ENCODE measurements around the gene PRKG2.
"Not testable (repeated sequence)": the region's sequence is repeated elsewhere in the genome, so short reads cannot be mapped to it uniquely, and the experiment has no call there.

The PRKG2 gene

DNA sequence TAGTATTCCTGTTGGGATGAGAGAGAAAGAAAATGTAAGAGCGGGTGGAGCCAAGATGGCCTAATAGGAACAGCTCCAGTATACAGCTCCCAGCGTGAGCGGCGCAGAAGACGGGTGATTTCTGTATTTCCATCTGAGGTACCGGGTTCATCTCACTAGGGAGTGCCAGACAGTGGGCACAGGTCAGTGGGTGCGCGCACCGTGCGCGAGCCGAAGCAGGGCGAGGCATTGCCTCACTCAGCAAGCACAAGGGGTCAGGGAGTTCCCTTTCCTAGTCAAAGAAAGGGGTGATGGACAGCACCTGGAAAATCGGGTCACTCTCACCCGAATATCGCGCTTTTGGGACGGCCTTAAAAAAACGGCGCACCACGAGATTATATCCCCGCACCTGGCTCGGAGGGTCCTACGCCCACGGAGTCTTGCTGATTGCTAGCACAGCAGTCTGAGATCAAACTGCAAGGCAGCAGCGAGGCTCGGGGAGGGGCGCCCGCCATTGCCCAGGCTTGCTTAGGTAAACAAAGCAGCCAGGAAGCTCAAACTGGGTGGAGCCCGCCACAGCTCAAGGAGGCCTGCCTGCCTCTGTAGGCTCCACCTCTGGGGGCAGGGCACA, 61.2 kb downstream of the PRKG2 start:
- DNase-seq (ENCODE audit: low read depth in 2 of 2): not testable (repeated sequence)

DNA sequence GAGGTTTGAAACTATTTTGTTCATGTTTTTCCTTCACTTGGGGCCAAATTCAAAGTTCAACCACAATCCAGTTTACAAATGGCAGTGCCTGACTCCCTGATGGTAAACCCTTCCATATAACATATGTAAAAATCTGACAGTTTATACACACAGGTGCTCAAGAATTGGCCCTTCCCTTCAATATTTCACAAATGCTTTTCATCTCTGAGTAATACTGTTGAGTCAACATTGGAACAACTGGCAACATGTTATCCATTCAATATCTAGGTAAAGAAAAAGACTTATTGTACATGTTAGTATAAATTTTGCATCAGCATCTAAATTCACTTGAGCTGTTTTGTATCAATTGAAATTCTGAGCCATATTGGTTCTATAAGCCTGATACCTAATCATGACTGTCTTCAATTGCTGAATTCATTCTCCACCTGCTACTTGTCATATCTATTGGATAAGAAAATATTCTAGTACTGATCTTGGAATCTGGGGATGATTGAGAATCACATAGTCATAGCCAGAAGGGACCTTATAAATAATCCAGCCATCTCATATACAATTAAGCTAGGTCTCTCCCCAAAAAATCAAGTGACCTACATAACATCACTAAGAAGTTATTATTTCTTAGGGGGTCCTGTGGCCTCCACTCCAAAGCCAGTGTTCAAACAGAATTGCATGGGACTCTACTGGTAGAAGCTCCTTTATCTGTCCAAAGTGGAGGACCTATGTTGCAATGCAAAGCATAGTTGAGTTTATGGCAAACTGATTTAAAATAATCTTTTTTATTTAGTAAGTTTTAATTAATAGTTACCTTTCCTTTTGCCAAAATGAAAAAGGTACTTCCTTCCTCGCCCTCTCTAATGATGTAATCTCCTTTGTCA, 61.9 kb downstream of the PRKG2 start:
- no peak for DNase-seq (ENCODE audit: low read depth in 2 of 2)

DNA sequence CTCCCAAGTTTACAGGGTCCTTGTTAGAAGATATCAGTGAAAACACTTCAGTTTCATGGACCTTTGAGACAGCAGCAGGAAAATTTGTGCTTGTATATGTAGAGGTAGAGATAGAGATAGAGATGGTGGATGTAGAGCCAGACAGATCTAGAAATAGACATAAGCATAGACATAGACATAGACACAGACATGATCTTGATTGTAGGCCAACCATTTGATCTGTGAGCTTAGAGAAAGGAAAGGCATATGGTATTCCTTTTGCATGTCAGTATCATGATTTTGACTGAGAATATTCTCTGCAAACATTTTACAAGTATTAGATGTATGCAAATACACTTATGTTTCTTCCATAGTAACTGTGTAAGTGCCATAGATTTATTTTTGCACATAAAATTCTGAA, 65.0 kb downstream of the PRKG2 start:
- no peak for DNase-seq (ENCODE audit: low read depth in 2 of 2)

DNA sequence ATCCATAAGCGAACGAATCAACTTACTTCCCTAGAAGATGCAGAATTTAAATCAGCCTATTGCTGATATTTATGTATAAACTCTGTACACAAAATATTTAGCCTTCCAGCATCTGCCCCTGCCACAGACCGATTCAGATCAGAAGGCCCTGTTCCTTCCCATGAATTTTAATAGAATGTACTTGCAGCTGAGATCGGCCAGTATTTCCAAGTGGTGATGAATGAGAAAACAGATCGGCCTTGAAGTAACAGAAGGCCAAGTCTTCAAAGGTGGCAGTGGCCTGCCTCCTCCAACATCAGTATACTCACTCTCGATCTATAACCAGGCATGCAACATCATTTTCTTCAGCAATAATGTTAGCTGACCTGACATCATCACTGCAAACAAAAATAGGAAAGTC, 66.4 kb downstream of the PRKG2 start:
- DNase-seq (ENCODE audit: low read depth in 2 of 2): no peak

DNA sequence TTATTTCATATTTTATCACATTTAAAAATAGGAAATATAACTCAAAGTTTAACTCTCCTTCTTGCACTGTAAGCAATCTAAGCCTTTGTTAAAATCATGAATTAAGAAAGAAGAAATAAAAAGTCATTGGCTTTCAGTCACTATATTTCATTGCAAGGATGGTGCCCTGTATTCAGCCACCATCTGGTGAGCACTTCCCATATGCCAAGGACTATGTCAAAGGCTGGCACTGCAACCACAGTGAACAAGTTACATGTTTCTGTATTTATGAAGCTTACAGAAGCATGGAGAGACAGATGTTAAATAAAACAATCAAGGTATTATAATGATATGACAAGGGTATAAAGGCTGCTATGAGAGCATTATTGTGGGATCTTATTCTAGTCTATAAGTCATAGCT, 68.6 kb downstream of the PRKG2 start:
- no peak for DNase-seq (ENCODE audit: low read depth in 2 of 2)

DNA sequence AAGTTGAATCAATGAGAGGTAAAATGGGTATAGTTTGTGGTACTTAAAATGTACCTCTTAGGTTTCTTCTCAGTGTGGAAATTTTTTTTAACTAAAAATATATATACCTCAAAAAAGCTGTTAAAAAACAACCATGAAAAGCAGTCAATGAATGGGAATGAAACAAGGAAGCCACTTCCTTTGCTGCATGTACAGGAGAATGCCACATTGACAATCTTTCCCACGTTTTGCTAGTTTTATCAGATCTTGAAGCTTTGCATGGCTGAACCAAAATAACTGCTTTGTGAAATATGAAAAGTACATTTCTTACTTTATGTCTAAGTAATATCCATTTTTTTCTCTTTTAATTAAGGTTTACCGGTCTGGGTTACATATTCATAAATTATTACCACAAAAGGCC, 71.8 kb downstream of the PRKG2 start:
- DNase-seq (ENCODE audit: low read depth in 2 of 2): no peak

DNA sequence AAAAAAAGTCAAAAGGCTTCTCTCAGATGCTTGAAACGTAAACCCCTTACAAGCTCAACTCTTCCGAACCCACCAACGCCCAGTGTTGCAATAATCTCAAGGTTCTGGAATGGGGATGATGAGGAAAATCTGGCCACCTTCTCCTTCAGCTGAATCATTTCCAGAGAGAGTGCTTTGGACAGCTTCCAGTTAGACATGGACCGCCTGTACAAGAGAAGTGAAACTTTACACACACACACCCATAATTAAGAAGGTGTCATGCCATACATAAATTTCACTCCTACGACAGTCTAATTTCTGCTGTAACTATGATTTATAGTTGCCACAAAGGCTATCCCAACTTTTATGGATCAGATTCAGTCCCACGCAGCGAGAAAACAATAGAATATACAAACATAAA, 72.3 kb downstream of the PRKG2 start:
- no peak for DNase-seq (ENCODE audit: low read depth in 2 of 2)

DNA sequence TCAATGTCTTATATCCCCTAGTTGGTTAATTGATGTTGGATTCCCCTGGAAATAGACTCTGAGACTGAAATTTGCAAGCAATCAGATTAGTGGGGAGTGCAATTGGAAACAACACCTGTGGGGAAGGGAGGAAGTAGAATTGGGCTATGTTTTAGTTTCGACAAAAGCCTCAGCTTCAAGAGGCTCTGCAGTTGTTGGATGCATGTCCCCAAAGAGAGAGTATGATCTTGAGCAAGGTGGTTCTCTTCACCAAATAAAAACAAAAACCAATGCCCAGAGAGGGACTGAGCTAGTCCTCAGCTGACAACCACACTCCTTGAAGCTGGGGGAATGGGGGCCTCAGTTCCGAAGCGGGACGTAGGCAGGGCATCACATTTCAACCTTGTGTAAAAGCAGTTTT, 77.1 kb downstream of the PRKG2 start:
- DNase-seq (ENCODE audit: low read depth in 2 of 2): no peak

DNA sequence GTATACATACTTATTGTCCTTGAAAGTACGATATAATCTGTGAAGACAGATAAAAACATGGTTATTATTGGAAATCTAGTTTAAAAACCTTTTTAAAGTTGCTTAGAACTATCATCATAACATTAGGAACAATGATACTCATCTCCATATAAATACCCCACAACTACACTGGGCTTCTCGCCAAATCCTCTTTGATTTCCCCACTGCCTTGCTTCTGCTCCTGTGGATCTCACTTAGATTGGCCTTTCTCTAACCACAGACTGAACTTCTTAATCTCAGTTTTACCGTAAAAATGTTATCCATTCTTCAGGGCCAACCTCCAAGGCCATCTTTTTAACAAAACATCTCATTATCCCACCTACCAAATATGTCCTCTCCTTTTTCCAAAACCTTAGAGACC, 77.6 kb downstream of the PRKG2 start:
- DNase-seq (ENCODE audit: low read depth in 2 of 2): no peak

DNA sequence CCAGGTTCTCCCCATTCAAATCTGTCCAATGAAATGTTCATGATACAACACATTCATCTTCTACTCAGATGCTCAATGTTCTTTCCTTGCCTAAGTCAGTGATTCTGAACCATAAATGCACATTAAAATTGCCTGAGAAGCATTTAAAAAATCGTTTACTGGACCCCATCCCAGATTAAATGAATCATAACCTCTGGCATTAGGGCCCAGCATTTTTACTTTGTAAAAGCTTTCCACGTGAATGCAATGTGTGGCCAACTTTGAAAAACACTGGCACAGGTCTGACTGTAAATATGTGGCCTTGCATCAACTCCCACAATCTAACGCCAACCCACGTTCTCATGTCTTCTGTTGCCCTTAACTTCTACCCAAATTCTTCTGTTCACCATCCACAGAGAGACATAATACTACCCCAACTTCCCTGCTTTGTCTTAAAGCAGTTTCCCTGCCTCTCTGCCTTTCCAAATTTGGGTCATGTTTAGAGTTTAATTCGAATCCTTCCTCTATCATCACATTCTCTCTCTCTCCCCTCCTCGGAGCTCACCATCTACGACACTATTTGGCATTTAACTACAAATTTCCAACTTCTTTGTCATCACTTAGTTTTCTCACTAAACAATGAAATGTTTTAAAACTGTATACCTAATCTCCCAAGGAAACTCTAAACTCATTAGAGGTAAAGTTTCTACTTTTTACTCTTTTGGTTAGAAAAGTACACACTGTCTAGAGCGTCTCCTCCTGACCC, 78.7 kb downstream of the PRKG2 start:
- no peak for DNase-seq (ENCODE audit: low read depth in 2 of 2)

DNA sequence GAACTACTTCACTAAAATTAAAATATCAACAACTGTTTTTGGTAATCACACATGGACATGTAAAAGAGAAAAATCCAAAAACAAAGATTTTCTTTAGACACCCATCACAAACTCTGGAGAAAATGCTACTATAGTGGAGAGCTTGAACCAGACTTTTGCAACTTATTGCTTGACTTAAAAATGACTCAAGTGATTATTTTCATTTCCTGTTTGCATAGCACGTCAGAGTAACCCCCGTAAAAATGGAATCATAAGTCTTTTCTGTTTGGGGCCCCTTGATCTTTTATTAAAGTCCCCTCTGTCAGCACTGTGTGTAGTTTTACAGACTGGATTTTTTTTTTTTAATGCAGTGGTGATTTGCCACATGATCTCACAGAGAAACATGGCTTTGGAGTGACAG, 79.5 kb downstream of the PRKG2 start:
- no peak for DNase-seq (ENCODE audit: low read depth in 2 of 2)

DNA sequence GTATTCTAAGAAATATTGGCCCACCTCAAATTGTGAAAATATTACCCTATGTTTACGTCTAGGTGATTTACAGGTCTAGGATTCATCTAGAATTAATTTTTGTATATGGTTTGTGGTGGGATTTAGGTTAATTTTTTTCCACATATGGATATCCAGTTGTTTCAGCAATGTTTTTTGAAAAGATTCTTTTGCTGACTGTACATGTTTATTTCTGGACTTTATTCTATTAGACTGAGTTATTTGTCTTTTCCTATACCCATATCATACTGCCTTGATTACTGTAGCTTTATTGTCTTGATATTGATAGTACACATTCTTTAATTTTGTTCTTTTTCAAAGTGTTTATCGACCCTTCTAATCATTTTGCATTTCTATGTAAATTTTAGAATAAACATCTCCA, 83.5 kb downstream of the PRKG2 start:
- no peak for DNase-seq (ENCODE audit: low read depth in 2 of 2)

DNA sequence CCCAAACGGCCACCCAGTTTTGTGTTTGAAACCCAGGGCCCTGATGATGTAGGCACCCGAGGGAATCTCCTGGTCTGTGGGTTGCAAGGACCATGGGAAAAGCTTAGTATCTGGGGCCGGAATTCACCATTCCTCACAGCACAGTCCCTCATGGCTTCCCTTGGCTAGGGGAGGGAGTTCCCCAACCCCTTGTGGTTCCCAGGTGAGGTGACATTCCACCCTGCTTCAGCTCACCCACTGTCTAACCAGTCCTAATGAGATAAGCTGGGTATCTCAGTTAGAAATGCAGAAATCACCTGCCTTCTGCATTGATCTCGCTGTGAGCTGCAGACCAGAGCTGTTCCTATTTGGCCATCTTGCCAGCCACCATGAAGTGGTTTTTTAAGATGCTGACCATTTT, 84.0 kb downstream of the PRKG2 start:
- no peak for DNase-seq (ENCODE audit: low read depth in 2 of 2)

DNA sequence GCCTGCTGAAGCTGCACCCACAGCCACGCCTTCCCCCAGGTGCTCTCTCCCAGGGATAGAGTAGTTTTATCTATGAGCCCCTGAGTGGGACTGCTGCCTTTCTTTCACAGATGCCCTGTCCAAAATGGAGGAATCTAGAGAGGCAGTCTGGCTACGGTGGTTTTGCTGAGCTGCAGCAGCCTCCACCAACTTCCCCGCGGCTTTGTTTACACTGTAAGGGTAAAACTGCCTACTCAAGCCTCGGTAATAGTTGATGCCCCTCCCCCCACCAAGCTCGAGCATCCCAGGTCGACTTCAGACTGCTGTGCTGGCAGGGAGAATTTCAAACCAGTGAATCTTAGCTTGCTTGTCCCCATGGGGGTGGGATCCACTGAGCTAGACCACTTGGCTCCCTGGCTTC, 84.5 kb downstream of the PRKG2 start:
- DNase-seq (ENCODE audit: low read depth in 2 of 2): no peak

DNA sequence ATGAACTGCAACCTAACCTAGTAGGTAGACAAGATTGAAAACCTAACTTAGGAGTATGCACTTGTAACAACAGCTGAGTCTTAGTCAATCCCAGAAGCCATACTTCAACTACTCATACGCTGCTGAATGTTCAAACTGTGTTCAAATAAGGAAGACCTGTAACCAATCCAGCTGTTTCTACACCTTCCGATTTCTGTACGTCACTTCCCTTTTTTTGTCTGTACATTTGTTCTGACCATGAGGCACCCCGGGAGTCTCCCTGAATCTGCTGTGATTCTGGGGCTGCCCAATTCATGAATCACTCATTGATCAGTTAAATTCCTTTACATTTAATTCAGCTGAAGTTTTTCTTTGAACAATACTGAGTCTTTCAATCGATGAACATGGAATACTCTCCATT, 95.0 kb downstream of the PRKG2 start:
- no peak for DNase-seq (ENCODE audit: low read depth in 2 of 2)

DNA sequence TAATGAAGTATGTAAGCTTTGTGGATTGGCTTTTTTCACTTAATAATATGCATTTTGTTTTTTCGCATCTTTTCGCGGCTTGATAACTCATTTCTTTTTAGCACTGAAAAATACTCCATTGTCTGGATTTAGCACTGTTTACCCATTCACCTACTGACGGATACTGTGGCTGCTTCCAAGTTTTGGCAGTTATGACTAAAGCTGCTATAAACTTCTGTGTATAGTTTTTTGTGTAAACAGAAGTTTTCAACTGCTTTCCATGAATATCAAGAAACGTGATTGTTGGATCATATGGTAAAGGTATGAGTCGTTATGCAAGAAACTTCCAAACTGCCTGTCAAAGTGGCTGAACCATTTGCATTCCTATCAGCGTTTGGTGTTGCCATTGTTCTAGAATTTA, 96.9 kb downstream of the PRKG2 start:
- DNase-seq (ENCODE audit: low read depth in 2 of 2): no peak

DNA sequence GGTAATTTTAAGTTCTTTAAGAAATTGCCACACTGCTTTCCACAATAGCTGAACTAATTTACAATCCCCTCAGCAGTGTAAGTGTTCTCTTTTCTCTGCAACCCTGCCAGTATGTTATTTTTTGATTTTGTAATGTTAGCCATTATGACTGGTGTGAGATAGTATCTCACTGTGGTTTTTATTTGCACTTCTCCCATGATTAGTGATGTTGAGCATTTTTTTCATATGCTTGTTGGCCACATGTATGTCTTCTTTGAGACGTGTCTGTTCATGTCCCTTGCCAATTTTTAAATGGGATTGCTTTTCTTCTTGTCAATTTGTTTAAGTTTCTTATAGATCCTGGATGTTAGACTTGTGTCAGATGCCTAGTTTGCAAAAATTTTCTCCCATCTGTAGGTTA, 98.5 kb downstream of the PRKG2 start:
- no peak for DNase-seq (ENCODE audit: low read depth in 2 of 2)

DNA sequence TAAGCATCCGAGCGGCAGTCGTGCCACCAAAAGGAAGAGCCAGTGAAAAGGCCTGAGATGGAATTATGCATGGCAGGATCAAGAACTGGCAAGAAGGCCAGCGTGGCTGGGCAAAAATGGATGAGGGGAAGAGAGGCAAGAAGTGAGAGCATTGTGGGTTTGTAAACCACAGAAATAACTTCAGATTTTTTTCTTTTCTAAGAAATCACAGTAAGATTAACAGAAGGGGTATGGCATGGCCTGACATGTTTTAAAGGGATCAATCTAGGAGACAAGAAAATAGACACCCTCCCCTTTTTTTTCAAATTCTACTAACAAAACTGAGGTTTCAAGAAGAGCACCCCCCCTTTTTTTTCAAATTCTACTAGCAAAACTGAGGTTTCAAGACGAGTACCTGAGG, 102.0 kb downstream of the PRKG2 start:
- DNase-seq (ENCODE audit: low read depth in 2 of 2): no peak

DNA sequence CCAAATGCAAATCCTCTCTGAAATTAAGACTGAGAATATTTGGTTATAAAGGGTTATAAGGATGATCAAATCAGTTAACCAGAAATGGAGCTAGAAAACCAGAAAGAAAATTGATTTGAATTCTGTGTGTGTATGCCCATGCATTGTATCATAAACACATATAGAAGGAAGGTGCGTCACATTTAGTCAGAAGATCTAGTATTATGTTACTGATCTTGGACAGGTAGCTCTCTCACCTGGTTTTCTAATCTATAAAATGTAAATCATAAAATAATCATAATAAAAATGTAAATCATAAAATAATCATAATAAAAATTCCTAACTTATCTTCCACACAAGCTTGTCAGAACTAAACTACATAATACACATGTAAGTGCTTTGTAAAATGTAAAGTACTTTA, 105.7 kb downstream of the PRKG2 start:
- no peak for DNase-seq (ENCODE audit: low read depth in 2 of 2)

DNA sequence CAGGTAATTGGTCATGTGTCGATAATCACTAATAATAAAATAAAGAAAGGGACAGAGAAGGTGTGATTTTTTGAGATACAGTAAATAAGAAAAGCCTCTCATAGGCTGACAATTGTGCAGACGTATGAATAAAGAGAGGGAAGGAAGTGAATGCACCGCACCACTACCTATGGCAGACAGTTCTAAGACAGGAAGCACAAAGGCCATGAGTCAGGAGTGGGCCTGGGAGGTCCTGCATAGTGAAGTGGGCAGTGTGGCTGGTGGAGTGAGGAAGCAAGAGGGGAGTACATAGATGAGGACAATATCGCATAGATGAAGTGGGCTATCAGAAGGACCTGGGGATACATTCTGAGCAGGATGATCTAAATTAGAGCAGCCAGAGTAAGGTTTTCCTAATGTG, 108.9 kb downstream of the PRKG2 start:
- DNase-seq (ENCODE audit: low read depth in 2 of 2): no peak

DNA sequence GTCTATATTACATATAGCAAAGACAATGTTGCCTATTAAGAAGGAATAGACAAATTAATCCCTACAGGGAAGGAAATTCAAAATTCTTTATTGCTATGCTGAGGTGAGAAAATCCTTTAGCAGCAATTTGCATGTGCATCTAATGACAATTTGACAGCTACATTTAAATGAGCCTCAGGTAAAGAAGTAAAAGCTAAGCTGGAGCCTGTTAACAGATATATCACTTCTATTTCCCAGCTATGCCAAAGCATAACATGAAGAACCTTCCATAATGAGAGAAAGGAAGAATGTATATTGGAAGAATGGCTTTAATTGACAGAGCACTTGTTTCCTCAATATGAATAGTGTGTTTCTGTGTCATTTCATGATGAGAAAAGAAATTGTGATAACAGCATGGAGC, 112.9 kb downstream of the PRKG2 start:
- DNase-seq (ENCODE audit: low read depth in 2 of 2): no peak

DNA sequence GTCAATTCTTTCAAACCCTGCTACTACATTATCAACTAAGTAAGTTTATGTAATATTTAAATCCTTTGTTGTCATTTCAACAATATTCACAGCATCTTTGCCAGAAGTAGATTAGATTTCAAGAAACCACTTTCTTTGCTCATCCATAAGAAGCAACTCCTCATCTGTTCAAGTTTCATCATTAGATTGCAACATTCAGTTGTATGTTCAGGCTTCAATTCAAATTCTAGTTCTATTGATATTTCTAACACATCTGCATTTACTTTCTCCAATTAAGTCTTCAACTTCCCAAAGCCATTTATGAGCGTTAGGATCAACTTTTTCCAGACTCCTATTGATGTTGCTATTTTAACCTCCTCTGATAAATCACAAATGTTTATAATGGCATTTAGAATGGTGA, 118.5 kb downstream of the PRKG2 start:
- DNase-seq (ENCODE audit: low read depth in 2 of 2): no peak

DNA sequence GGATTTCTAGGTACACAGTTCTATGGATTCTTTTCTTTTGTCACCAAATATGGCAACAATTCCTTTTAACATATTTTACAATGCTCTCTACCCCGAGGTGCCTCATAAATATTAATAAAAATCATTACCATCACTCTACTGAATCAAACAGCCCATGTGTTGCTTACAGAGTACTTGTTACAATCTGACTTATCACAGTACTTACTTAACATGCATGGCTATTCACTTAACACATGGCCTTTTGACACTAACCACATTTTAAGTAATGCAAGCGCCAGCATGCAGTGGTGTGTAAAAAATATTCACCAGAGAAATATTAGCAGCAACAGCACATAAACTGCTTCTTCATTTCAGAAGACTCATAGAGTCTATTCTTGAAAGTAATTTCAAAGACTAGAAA, 119.6 kb downstream of the PRKG2 start:
- no peak for DNase-seq (ENCODE audit: low read depth in 2 of 2)

All from stimulated activated CD4-positive, alpha-beta T cell treated with anti-CD3 and anti-CD28 coated beads, Interleukin-4, amount 100 ng/mL, for 48 hours (primary cell).